Dendritic cell treated with granulocyte-macrophage colony-stimulating factor and Interleukin-4, amounts not matched to agents 40 ng/mL and 50 ng/mL, for 4 days (primary cell): Measurements from ENCODE around the gene PPP3CA.

Experiments used
- H3K27ac Mint-ChIP-seq: one replicate; pipeline ENCODE4 v1.8.0; 2022; ENCODE audit warnings: mild to moderate bottlenecking, mixed read lengths
- H3K27me3 Mint-ChIP-seq: one replicate; pipeline ENCODE4 v1.8.0; 2022; ENCODE audit warnings: mild to moderate bottlenecking, mixed read lengths
- H3K36me3 Mint-ChIP-seq: one replicate; pipeline ENCODE4 v1.8.0; 2022; ENCODE audit warnings: low read depth, mixed read lengths
- H3K4me1 Mint-ChIP-seq: one replicate; pipeline ENCODE4 v1.8.0; 2022; ENCODE audit warnings: low read depth, mixed read lengths
- H3K4me3 Mint-ChIP-seq: one replicate; pipeline ENCODE4 v1.8.0; 2022; ENCODE audit warnings: mild to moderate bottlenecking, moderate library complexity, mixed read lengths
- H3K9me3 Mint-ChIP-seq: one replicate; pipeline ENCODE4 v1.8.0; 2022; ENCODE audit warnings: mixed read lengths
- intact Hi-C: fragments of 100-400 bp; cut with micrococcal nuclease; formaldehyde crosslinking; loops from one replicate; pipeline ENCODE4 v1.15.0; 2022

PPP3CA gene

GRCh38 chr4:101347267-101347556 is at the start of gene PPP3CA:
Gene PPP3CA, minus strand, starts transcription at chr4:101347526.
- H3K36me3 Mint-ChIP-seq: peaks cover 23% of the 10 kb centered on the region
- peak within 1 kb of the TSS; percentile 86 for H3K4me3 Mint-ChIP-seq
- H3K27me3 Mint-ChIP-seq: peaks cover 8% of the 10 kb centered on the region
- no peaks in the 10 kb centered on the region for H3K9me3 Mint-ChIP-seq
- peak within 1 kb of the TSS; percentile 94 for H3K27ac Mint-ChIP-seq
- peaks cover 48% of the 10 kb centered on the region for H3K4me1 Mint-ChIP-seq
- intact Hi-C loops: loop anchor here (5.0 to 10.0 kb wide), 6 partner anchors 70 to 1782 kb away; partner anchors contain the start of genes BANK1 and TRMT10A

GRCh38 chr4:101393256-101393655 is 45.9 kb upstream of the PPP3CA start:
- Mint-ChIP-seq H3K4me3 (no peak overlapping the region), H3K27ac (no peak overlapping the region), H3K4me1 (no peaks in the 10 kb centered on the region), H3K9me3 (peaks cover 17% of the 10 kb centered on the region), H3K27me3 (no peaks in the 10 kb centered on the region), H3K36me3 (no peaks in the 10 kb centered on the region)
- intact Hi-C loops: no loop called here

- intact Hi-C loops: no loop called here
- H3K4me3 Mint-ChIP-seq: no peak overlapping the region
- H3K27me3 Mint-ChIP-seq: no peaks in the 10 kb centered on the region
- H3K4me1 Mint-ChIP-seq: no peaks in the 10 kb centered on the region
- H3K27ac Mint-ChIP-seq: no peak overlapping the region
- H3K9me3 Mint-ChIP-seq: no peaks in the 10 kb centered on the region
- no peaks in the 10 kb centered on the region for H3K36me3 Mint-ChIP-seq
Observed at GRCh38 chr4:101370663-101371210, 23.4 kb upstream of the PPP3CA start.

GRCh38 chr4:101367201-101367600 is 19.9 kb upstream of the PPP3CA start:
- Mint-ChIP-seq H3K4me1 (no peaks in the 10 kb centered on the region), H3K27me3 (no peaks in the 10 kb centered on the region), H3K36me3 (no peaks in the 10 kb centered on the region), H3K9me3 (peaks cover 6% of the 10 kb centered on the region), H3K27ac (no peak overlapping the region), H3K4me3 (no peak overlapping the region)
- intact Hi-C loops: no loop called here

DNA sequence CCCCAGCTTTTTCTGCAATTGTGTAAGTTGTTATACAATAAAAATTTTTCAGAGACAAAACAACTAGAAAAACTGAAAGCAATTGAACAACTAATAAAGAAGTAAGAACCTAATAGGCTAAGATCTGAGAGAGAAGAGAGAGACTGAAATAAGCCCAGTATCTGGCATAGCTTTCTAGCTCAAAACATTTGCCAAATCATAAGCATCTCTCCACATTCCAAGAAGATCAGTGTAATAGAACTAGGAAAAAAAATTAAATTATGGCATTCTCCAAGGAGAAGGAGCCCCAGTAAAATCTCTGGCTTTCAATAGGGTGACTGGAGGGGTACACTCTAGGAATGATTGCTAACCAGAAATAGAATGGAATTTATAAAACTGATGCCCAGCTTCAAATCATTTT is 19.0 kb upstream of the PPP3CA start:
- no peak overlapping the region for H3K27ac Mint-ChIP-seq
- H3K9me3 Mint-ChIP-seq: peaks cover 6% of the 10 kb centered on the region
- no peak overlapping the region for H3K4me3 Mint-ChIP-seq
- no peaks in the 10 kb centered on the region for H3K27me3 Mint-ChIP-seq
- H3K36me3 Mint-ChIP-seq: no peaks in the 10 kb centered on the region
- no peaks in the 10 kb centered on the region for H3K4me1 Mint-ChIP-seq
- intact Hi-C loops: no loop called here

GRCh38 chr4:101357751-101358150 is 10.4 kb upstream of the PPP3CA start:
- Mint-ChIP-seq H3K27me3 (peaks cover 4% of the 10 kb centered on the region), H3K9me3 (no peaks in the 10 kb centered on the region), H3K36me3 (no peaks in the 10 kb centered on the region), H3K4me1 (peaks cover 7% of the 10 kb centered on the region), H3K4me3 (no peak overlapping the region), H3K27ac (no peak overlapping the region)
- intact Hi-C loops: no loop called here

DNA sequence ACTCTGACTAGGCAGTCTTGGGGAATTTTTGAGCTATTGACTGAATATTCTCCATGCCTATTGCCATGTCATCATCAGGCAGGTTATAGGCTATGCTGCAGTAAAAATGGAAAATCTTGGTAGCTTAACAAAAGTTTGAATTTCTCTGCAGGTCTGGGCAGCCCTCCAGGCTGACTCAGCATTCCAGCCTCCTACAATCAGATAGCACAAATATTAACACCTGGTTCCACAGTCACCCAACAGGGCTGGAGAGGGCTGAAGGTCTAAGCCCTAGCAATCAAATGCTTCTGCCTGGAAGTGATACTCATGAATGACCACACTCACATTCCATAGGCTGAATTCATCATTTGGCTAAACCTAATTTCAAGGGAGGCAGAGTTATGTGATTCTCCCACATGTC is 9.6 kb upstream of the PPP3CA start:
- Mint-ChIP-seq H3K4me1 (peaks cover 7% of the 10 kb centered on the region), H3K36me3 (no peaks in the 10 kb centered on the region), H3K27ac (no peak overlapping the region), H3K4me3 (no peak overlapping the region), H3K9me3 (no peaks in the 10 kb centered on the region), H3K27me3 (peaks cover 4% of the 10 kb centered on the region)
- intact Hi-C loops: no loop called here

DNA sequence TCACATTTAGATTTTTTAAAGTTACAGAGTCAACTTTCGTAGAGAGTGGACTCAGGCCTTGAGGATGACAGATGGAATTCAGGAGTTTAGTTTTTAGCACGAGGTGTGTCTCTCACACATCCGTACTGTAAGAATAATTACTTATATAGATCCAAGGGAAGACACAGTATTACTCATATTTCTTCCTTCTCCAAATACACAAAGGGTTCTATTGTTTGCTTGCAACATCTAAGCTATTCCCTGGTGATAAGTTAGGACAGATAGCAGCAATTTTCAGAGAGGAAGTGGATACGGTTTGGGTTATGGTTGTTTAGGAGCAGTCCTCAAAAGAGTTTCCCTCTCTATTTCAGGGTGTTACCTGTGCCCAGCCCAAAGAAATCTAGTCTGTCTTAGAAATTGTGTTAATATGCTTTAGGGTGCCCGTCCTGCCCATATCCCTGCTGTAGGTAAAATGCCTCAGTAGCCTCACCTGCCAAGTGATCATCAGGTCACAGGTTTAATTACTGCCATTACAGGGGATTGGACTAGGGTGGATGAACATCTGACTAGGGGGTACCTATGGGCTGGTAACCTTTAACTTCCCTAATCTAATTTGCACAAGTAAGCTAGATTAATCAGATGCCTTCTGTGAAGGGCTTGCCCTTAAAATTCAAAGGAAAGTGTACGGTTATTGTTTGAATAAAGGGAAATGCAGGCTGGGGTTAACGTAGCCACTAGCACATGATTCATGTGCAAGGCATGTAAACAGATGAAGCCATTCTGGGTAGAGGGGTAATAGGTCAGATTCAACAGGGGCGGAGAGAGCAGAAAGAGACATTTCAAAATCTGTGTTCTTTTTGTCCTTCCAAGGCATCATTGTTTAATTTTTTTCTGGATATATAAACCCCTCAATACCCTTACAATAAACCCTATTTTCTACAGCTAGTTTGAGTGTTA is 8.7 kb upstream of the PPP3CA start:
- peaks cover 7% of the 10 kb centered on the region for H3K4me1 Mint-ChIP-seq
- intact Hi-C loops: no loop called here
- H3K9me3 Mint-ChIP-seq: no peaks in the 10 kb centered on the region
- no peaks in the 10 kb centered on the region for H3K36me3 Mint-ChIP-seq
- no peak overlapping the region for H3K4me3 Mint-ChIP-seq
- no peak overlapping the region for H3K27ac Mint-ChIP-seq
- peaks cover 4% of the 10 kb centered on the region for H3K27me3 Mint-ChIP-seq

GRCh38 chr4:101355246-101355645 is 7.9 kb upstream of the PPP3CA start:
- H3K4me3 Mint-ChIP-seq: no peak overlapping the region
- intact Hi-C loops: no loop called here
- H3K4me1 Mint-ChIP-seq: peaks cover 7% of the 10 kb centered on the region
- no peaks in the 10 kb centered on the region for H3K9me3 Mint-ChIP-seq
- H3K27ac Mint-ChIP-seq: no peak overlapping the region
- H3K36me3 Mint-ChIP-seq: no peaks in the 10 kb centered on the region
- H3K27me3 Mint-ChIP-seq: peaks cover 7% of the 10 kb centered on the region

GRCh38 chr4:101349801-101350064 is 2.4 kb upstream of the PPP3CA start:
- Mint-ChIP-seq H3K4me1 (peaks cover 35% of the 10 kb centered on the region), H3K9me3 (no peaks in the 10 kb centered on the region), H3K36me3 (peaks cover 23% of the 10 kb centered on the region), H3K4me3 (no peak overlapping the region), H3K27me3 (peaks cover 12% of the 10 kb centered on the region), H3K27ac (no peak overlapping the region)
- intact Hi-C loops: loop anchor here (5.0 to 10.0 kb wide), 6 partner anchors 72 to 1785 kb away; partner anchors contain the start of genes BANK1 and TRMT10A

DNA sequence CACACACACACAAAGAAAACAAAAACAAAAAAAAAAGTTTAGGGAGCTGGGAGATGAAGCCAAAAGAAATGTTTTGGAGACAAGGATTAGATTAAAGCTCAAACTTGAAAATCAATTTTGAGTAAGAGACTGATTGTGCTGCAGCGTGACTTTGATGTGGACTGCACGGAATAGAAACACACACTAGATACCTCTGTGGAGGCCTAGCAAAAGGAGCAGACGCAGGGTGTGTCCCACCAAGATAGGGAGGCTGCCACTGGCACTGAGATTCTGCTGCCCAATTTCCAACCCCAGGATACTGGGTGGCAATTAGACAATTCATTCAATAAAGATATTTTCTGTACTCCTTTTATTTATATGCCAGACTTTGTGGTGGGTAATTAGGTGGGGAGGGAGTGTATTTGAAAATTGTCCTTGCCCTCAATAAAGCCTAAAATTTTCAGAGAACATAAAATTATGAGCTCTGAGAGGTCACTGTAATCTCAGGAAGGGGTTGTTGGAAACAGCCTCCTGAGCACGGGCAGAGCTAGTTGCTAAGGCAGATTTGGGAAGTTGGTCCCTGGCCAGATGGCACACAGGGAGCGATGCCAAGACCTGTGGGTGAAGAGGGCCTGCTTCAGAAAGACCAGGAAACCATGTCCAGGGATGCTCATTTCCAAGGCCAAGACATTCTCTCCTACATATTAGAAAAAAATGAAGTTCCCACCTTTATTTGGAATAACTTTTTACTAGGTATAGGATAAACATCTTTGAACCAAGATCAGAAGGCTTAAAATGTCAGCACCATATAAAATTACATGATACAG is 1.9 kb upstream of the PPP3CA start:
- H3K9me3 Mint-ChIP-seq: no peaks in the 10 kb centered on the region
- intact Hi-C loops: loop anchor here (5.0 to 10.0 kb wide), 6 partner anchors 72 to 1784 kb away; partner anchors contain the start of genes BANK1 and TRMT10A
- H3K27me3 Mint-ChIP-seq: peaks cover 8% of the 10 kb centered on the region
- peaks cover 35% of the 10 kb centered on the region for H3K4me1 Mint-ChIP-seq
- peaks cover 23% of the 10 kb centered on the region for H3K36me3 Mint-ChIP-seq
- H3K4me3 Mint-ChIP-seq: peak overlapping the region; percentile 86
- peak overlapping the region; percentile 94 for H3K27ac Mint-ChIP-seq

- H3K27me3 Mint-ChIP-seq: peaks cover 8% of the 10 kb centered on the region
- peaks cover 23% of the 10 kb centered on the region for H3K36me3 Mint-ChIP-seq
- H3K9me3 Mint-ChIP-seq: no peaks in the 10 kb centered on the region
- peak overlapping the region; percentile 86 for H3K4me3 Mint-ChIP-seq
- H3K27ac Mint-ChIP-seq: peak overlapping the region; percentile 94
- H3K4me1 Mint-ChIP-seq: peaks cover 40% of the 10 kb centered on the region
- intact Hi-C loops: loop anchor here (5.0 to 10.0 kb wide), 6 partner anchors 71 to 1784 kb away; partner anchors contain the start of genes BANK1 and TRMT10A
Observed at GRCh38 chr4:101348367-101348827, 1.1 kb upstream of the PPP3CA start.

- no peaks in the 10 kb centered on the region for H3K9me3 Mint-ChIP-seq
- peak overlapping the region; percentile 86 for H3K4me3 Mint-ChIP-seq
- peaks cover 23% of the 10 kb centered on the region for H3K36me3 Mint-ChIP-seq
- peaks cover 46% of the 10 kb centered on the region for H3K4me1 Mint-ChIP-seq
- peaks cover 8% of the 10 kb centered on the region for H3K27me3 Mint-ChIP-seq
- peak overlapping the region; percentile 94 for H3K27ac Mint-ChIP-seq
- intact Hi-C loops: loop anchor here (5.0 to 10.0 kb wide), 6 partner anchors 70 to 1783 kb away; partner anchors contain the start of genes BANK1 and TRMT10A
Observed at GRCh38 chr4:101347557-101348366, 436 bp upstream of the PPP3CA start.
